SK-N-SH (cell line): ENCODE results near the gene BABAM2. TPM values are rescaled to one million over a fixed set of nuclear protein-coding genes. Genes with fewer than 3 reads are reported as not detected.

Source experiments
- CTCF ChIA-PET: fragments of 300-600, 350-600 bp; formaldehyde crosslinking; extraction: SDS; loops from one replicate; lab custom pipeline; 2021; lab: Yijun Ruan, JAX
- POLR2A ChIA-PET: fragments of 350-600 bp; sonication (Branson Sonifier 250); formaldehyde crosslinking; extraction: SDS; loops from one replicate; lab custom pipeline; 2020; ENCODE audit warnings: antibody characterized with exemption, inconsistent platforms; lab: Yijun Ruan, JAX
- DNase-seq: peaks from one replicate; pipeline ENCODE4 v3.0.0; 2012
- H2AFZ ChIP-seq: fragments of 200-600 bp; sonication (generic); 2 replicates; pipeline ENCODE4 v1.8.1; 2016; ENCODE audit warnings: antibody characterized with exemption, mild to moderate bottlenecking, low read depth
- H3F3A ChIP-seq: fragments of 200-600 bp; sonication (generic); replicated peaks from 2 replicates; pipeline ENCODE3; 2016; ENCODE audit warnings: antibody characterized with exemption, mild to moderate bottlenecking; ENCODE audit not compliant: insufficient read depth
- H3K27ac ChIP-seq, 2 experiments: fragments of 200-500 bp in 1 of 2; fragments of 200-600 bp in 1 of 2; sonication (Bioruptor generic) in 1 of 2; sonication (generic), shearing (Covaris generic) in 1 of 2; 2 replicates each; pipeline versions ENCODE4 v1.5.1 to v1.6.1; 2014 to 2016; ENCODE audit warnings: low read depth in 2 of 2, inconsistent platforms in 1 of 2, low read length in 1 of 2, mild to moderate bottlenecking in 1 of 2, mixed read lengths in 1 of 2
- H3K27me3 ChIP-seq: fragments of 200-600 bp; sonication (generic), shearing (Covaris generic); 2 replicates; pipeline ENCODE4 v1.6.1; 2016; ENCODE audit warnings: mixed run types; ENCODE audit not compliant: insufficient read depth
- H3K36me3 ChIP-seq, 2 experiments: fragments of 200-500 bp in 1 of 2; fragments of 200-600 bp in 1 of 2; sonication (Bioruptor generic) in 1 of 2; sonication (generic) in 1 of 2; replicated peaks in 1 of 2; 2 replicates each; pipeline versions ENCODE3 to v1.5.1; 2014 to 2016; ENCODE audit warnings: low read length in 1 of 2, mild to moderate bottlenecking in 1 of 2; ENCODE audit not compliant: insufficient read depth in 2 of 2, control insufficient read depth in 1 of 2
- H3K4me1 ChIP-seq, 2 experiments: fragments of 200-500 bp in 1 of 2; fragments of 200-600 bp in 1 of 2; sonication (Bioruptor generic) in 1 of 2; sonication (generic), shearing (Covaris generic) in 1 of 2; 2 replicates each; pipeline versions ENCODE4 v1.5.1 to v1.6.1; 2014 to 2016; ENCODE audit warnings: low read depth in 1 of 2, low read length in 1 of 2, mixed run types in 1 of 2; ENCODE audit not compliant: insufficient read depth in 2 of 2, control insufficient read depth in 1 of 2
- H3K4me2 ChIP-seq: fragments of 200-600 bp; sonication (generic), shearing (Covaris generic); 2 replicates; pipeline ENCODE4 v1.6.1; 2017; ENCODE audit warnings: mixed run types
- H3K4me3 ChIP-seq, 2 experiments: fragments of 200-500 bp in 1 of 2; fragments of 200-600 bp in 1 of 2; sonication (Bioruptor generic) in 1 of 2; sonication (generic), shearing (Covaris generic) in 1 of 2; 2 replicates each; pipeline versions ENCODE4 v1.5.1 to v1.8.1; 2014 to 2016; ENCODE audit warnings: low read depth in 2 of 2, inconsistent platforms in 1 of 2, low read length in 1 of 2, mild to moderate bottlenecking in 1 of 2, mixed read lengths in 1 of 2, moderate library complexity in 1 of 2
- H3K79me2 ChIP-seq: fragments of 200-600 bp; sonication (generic); 2 replicates; pipeline ENCODE4 v1.8.1; 2017; ENCODE audit warnings: mild to moderate bottlenecking; ENCODE audit not compliant: insufficient read depth
- H3K9ac ChIP-seq: fragments of 200-600 bp; sonication (generic); 2 replicates; pipeline ENCODE4 v1.6.1; 2017; ENCODE audit warnings: mixed run types
- H3K9me2 ChIP-seq: fragments of 200-600 bp; sonication (generic); 2 replicates; pipeline ENCODE4 v1.6.1; 2017; ENCODE audit warnings: mixed run types
- H3K9me3 ChIP-seq: fragments of 200-600 bp; sonication (generic); 2 replicates; pipeline ENCODE4 v1.6.1; 2017; ENCODE audit warnings: mixed run types, mild to moderate bottlenecking, moderate library complexity
- H4K20me1 ChIP-seq: fragments of 200-600 bp; sonication (generic); 2 replicates; pipeline ENCODE4 v1.6.1; 2017; ENCODE audit warnings: mild to moderate bottlenecking, mixed run types; ENCODE audit not compliant: insufficient read depth
- CHD2 ChIP-seq: fragments of 150-350 bp; IDR thresholded peaks from 2 replicates; pipeline ENCODE4 v1.6.1; 2018; ENCODE audit warnings: low read length; ENCODE audit not compliant: partially characterized antibody
- ELF1 ChIP-seq: IDR thresholded peaks from 2 replicates; pipeline ENCODE4 v1.4.0; 2012
- EP300 ChIP-seq, 2 experiments: IDR thresholded peaks; 2 replicates each; pipeline versions ENCODE4 v1.4.0 to v1.6.1; 2012; ENCODE audit warnings: borderline replicate concordance in 1 of 2, low read depth in 1 of 2, low read length in 1 of 2
- IRF3 ChIP-seq: fragments of 150-350 bp; IDR thresholded peaks from 2 replicates; pipeline ENCODE4 v1.6.1; 2016; ENCODE audit warnings: mild to moderate bottlenecking, low read depth, low read length
- MAX ChIP-seq: IDR thresholded peaks from 2 replicates; pipeline ENCODE4 v1.4.0; 2012; ENCODE audit warnings: low read depth
- MEF2A ChIP-seq: IDR thresholded peaks from 2 replicates; pipeline ENCODE4 v1.4.0; 2012; ENCODE audit warnings: low read depth, borderline replicate concordance
- NFIC ChIP-seq: IDR thresholded peaks from 2 replicates; pipeline ENCODE4 v1.4.0; 2012; ENCODE audit warnings: borderline replicate concordance
- POLR2AphosphoS5 ChIP-seq: IDR thresholded peaks from 2 replicates; pipeline ENCODE4 v1.6.1; 2012; ENCODE audit warnings: low read depth, low read length
- SIN3A ChIP-seq: IDR thresholded peaks from 2 replicates; pipeline ENCODE4 v1.6.1; 2012; ENCODE audit warnings: low read depth, mild to moderate bottlenecking, low read length, moderate library complexity, borderline replicate concordance
- SMC3 ChIP-seq: IDR thresholded peaks from 2 replicates; pipeline ENCODE4 v1.6.1; 2012; ENCODE audit warnings: low read depth, low read length, improper control_type of control experiment
- TAF1 ChIP-seq: IDR thresholded peaks from 2 replicates; pipeline ENCODE4 v1.6.1; 2012; ENCODE audit warnings: low read depth, mild to moderate bottlenecking, low read length, moderate library complexity, borderline replicate concordance
- TCF12 ChIP-seq: IDR thresholded peaks from 2 replicates; pipeline ENCODE4 v1.4.0; 2012
- TEAD4 ChIP-seq: IDR thresholded peaks from 2 replicates; pipeline ENCODE4 v1.4.0; 2012; ENCODE audit warnings: mild to moderate bottlenecking, borderline replicate concordance; ENCODE audit not compliant: insufficient read depth
- WGBS: methylation state at CpG from one replicate; pipeline ENCODE4 v1.1.6; 2017; ENCODE audit warnings: low lambda C conversion rate; 5-methylcytosine and 5-hydroxymethylcytosine counted together
- polyA plus RNA-seq, 3 experiments: library from polyadenylated mRNA; depleted of rRNA; stranded (reverse); fragments of >200 nt; gene quantifications; 2 replicates each; pipeline ENCODE4 v1.2.3, GENCODE V29; 2012
- TF ChIP-seq, protein P1 (sequence below): IDR thresholded peaks from 2 replicates; pipeline ENCODE4; 2012
- TF ChIP-seq, protein P2 (sequence below): fragments of 200-600 bp; sonication (generic); IDR thresholded peaks from 2 replicates; pipeline ENCODE4 v1.6.1; 2017; ENCODE audit warnings: antibody characterized with exemption, mild to moderate bottlenecking, moderate library complexity
- TF ChIP-seq, protein P3 (sequence below): IDR thresholded peaks from 2 replicates; pipeline ENCODE4 v1.4.0; 2012; ENCODE audit warnings: low read depth, borderline replicate concordance

The BABAM2 gene
- polyA plus RNA-seq, 1 of the 3 experiments (the other 2 are of a cell fraction) = 34.0 TPM

GRCh38 chr2:27958711-27959378 lies 68.3 kb downstream of the BABAM2 start:
- Histone ChIP-seq H3K4me1 (peaks cover 17 to 54% of the 10 kb centered on the region in 2 experiments), H3K9ac (peak overlapping the region; percentile 75; the same call in 1 of the 2 replicates), H3K27ac (peak overlapping the region; percentile 81 to 89; a peak in 3 of 4 replicates), H4K20me1 (no peaks in the 10 kb centered on the region), H3K79me2 (peaks cover 5% of the 10 kb centered on the region; the same call in 1 of the 2 replicates), H3K4me3 (no peak overlapping the region), H2AFZ (no peak overlapping the region), H3K27me3 (no peaks in the 10 kb centered on the region), H3F3A (peaks cover 49% of the 10 kb centered on the region), H3K36me3 (no peaks in the 10 kb centered on the region), H3K9me2 (no peaks in the 10 kb centered on the region), H3K9me3 (no peaks in the 10 kb centered on the region), H3K4me2 (peak overlapping the region; percentile 69)
- WGBS = 88% methylated on average over 2 of the region's 2 CpGs
- DNase-seq = no peak
- TF ChIP-seq, protein P1, sequence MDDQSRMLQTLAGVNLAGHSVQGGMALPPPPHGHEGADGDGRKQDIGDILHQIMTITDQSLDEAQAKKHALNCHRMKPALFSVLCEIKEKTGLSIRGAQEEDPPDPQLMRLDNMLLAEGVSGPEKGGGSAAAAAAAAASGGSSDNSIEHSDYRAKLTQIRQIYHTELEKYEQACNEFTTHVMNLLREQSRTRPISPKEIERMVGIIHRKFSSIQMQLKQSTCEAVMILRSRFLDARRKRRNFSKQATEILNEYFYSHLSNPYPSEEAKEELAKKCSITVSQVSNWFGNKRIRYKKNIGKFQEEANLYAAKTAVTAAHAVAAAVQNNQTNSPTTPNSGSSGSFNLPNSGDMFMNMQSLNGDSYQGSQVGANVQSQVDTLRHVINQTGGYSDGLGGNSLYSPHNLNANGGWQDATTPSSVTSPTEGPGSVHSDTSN = 0 out of 2 replicates have a peak, but pooled peaks have one; percentile 3
- TF ChIP-seq, protein P2, sequence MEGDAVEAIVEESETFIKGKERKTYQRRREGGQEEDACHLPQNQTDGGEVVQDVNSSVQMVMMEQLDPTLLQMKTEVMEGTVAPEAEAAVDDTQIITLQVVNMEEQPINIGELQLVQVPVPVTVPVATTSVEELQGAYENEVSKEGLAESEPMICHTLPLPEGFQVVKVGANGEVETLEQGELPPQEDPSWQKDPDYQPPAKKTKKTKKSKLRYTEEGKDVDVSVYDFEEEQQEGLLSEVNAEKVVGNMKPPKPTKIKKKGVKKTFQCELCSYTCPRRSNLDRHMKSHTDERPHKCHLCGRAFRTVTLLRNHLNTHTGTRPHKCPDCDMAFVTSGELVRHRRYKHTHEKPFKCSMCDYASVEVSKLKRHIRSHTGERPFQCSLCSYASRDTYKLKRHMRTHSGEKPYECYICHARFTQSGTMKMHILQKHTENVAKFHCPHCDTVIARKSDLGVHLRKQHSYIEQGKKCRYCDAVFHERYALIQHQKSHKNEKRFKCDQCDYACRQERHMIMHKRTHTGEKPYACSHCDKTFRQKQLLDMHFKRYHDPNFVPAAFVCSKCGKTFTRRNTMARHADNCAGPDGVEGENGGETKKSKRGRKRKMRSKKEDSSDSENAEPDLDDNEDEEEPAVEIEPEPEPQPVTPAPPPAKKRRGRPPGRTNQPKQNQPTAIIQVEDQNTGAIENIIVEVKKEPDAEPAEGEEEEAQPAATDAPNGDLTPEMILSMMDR = no peak
- TF ChIP-seq MAX (no peak), CHD2 (no peak), TCF12 (0 out of 2 replicates have a peak, but pooled peaks have one; percentile 4), TEAD4 (no peak)
- TF ChIP-seq, protein P3, sequence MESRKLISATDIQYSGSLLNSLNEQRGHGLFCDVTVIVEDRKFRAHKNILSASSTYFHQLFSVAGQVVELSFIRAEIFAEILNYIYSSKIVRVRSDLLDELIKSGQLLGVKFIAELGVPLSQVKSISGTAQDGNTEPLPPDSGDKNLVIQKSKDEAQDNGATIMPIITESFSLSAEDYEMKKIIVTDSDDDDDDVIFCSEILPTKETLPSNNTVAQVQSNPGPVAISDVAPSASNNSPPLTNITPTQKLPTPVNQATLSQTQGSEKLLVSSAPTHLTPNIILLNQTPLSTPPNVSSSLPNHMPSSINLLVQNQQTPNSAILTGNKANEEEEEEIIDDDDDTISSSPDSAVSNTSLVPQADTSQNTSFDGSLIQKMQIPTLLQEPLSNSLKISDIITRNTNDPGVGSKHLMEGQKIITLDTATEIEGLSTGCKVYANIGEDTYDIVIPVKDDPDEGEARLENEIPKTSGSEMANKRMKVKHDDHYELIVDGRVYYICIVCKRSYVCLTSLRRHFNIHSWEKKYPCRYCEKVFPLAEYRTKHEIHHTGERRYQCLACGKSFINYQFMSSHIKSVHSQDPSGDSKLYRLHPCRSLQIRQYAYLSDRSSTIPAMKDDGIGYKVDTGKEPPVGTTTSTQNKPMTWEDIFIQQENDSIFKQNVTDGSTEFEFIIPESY = no peak
- POLR2A ChIA-PET = no interaction called here
- CTCF ChIA-PET = no interaction called here

GRCh38 chr2:27959496-27959895 lies 69.0 kb downstream of the BABAM2 start:
- peak overlapping the region; percentile 69 for H3K4me2 ChIP-seq
- peaks cover 43% of the 10 kb centered on the region for H3F3A ChIP-seq
- H2AFZ ChIP-seq = peak overlapping the region; percentile 11; the same call in 1 of the 2 replicates
- no peaks in the 10 kb centered on the region for H3K36me3 ChIP-seq
- no peak for DNase-seq
- peaks cover 5% of the 10 kb centered on the region; the same call in 1 of the 2 replicates for H3K79me2 ChIP-seq
- H4K20me1 ChIP-seq = no peaks in the 10 kb centered on the region
- no peaks in the 10 kb centered on the region for H3K27me3 ChIP-seq
- no peaks in the 10 kb centered on the region for H3K9me3 ChIP-seq
- WGBS = 19% methylated on average over 4 of the region's 4 CpGs
- CTCF ChIA-PET = no interaction called here
- H3K4me1 ChIP-seq = peaks cover 15 to 48% of the 10 kb centered on the region in 2 experiments
- POLR2A ChIA-PET = no interaction called here
- peak; percentile 53 for TF ChIP-seq TCF12
- no peak for TF ChIP-seq SMC3
- TF ChIP-seq IRF3 = no peak
- TF ChIP-seq MAX = no peak
- peak; percentile 65 for TF ChIP-seq NFIC
- TF ChIP-seq POLR2AphosphoS5 = peak; percentile 40; the same call in 1 of the 2 replicates
- no peak for TF ChIP-seq MEF2A
- TF ChIP-seq TAF1 = 0 out of 2 replicates have a peak, but pooled peaks have one; percentile 23
- no peak for TF ChIP-seq TEAD4
- peak in 1 of 2 experiments; percentile 28; a peak in 1 of 4 replicates for TF ChIP-seq EP300 (IDR thresholded peaks at IDR 0.05; ENCODE audit: borderline replicate concordance in 1 of 2, low read depth in 1 of 2, low read length in 1 of 2)
- TF ChIP-seq ELF1 = no peak
- TF ChIP-seq SIN3A = no peak
- TF ChIP-seq, protein P1 = peak; percentile 61
- TF ChIP-seq, all 33 proteins: peak for 6
- H3K9ac ChIP-seq = peak overlapping the region; percentile 75
- H3K9me2 ChIP-seq = no peaks in the 10 kb centered on the region
- peak overlapping the region; percentile 81 to 89; a peak in 3 of 4 replicates for H3K27ac ChIP-seq
- peak overlapping the region in 1 of 2 experiments; percentile 33; a peak in 3 of 4 replicates for H3K4me3 ChIP-seq
